HEK293T (cell line): ENCODE results near the gene ADGRA3.

ENCODE experiments used
- ELF4 ChIP-seq: fragments of 450-650 bp; IDR thresholded peaks from 2 replicates; pipeline ENCODE4 v1.6.1; 2017; ENCODE audit warnings: antibody characterized with exemption
- FOXM1 ChIP-seq: fragments of 450-650 bp; IDR thresholded peaks from 2 replicates; pipeline ENCODE4 v1.6.1; 2017; ENCODE audit warnings: mild to moderate bottlenecking, borderline replicate concordance
- HDGF ChIP-seq: fragments of 450-650 bp; IDR thresholded peaks from 2 replicates; pipeline ENCODE4 v1.6.1; 2017; ENCODE audit warnings: antibody characterized with exemption, borderline replicate concordance
- SP1 ChIP-seq: fragments of 450-650 bp; IDR thresholded peaks from 2 replicates; pipeline ENCODE4 v1.6.1; 2017

GRCh38 chr4:22413471-22413870, 102.4 kb downstream of the ADGRA3 start:
- TF ChIP-seq HDGF (no peak), ELF4 (no peak), SP1 (no peak), FOXM1 (no peak)
